AG09319 (cell line): ENCODE measurements around the gene PRR13.

Source experiments
- DNase-seq: peaks from one replicate; pipeline ENCODE4 v3.0.0-alpha.2; 2010; ENCODE audit warnings: low read depth; ENCODE audit errors: extremely low read depth
- CTCF ChIP-seq: IDR thresholded peaks from 2 replicates; pipeline ENCODE4 v1.5.1; 2011; ENCODE audit warnings: low read depth, mild to moderate bottlenecking, inconsistent platforms, low read length, moderate library complexity

Gene PRR13

GRCh38 chr12:53483225-53483978 lies 41.9 kb downstream of the PRR13 start:
- no peak for DNase-seq
- no peak for TF ChIP-seq CTCF

GRCh38 chr12:53483979-53484377 lies 42.4 kb downstream of the PRR13 start:
- no peak for DNase-seq
- TF ChIP-seq CTCF, result no peak

- no peak for DNase-seq
- TF ChIP-seq CTCF, result no peak
Observed at GRCh38 chr12:53484686-53485575, 43.4 kb downstream of the PRR13 start.

GRCh38 chr12:53485955-53486735 lies 44.6 kb downstream of the PRR13 start:
- no peak for DNase-seq
- no peak for TF ChIP-seq CTCF

- TF ChIP-seq CTCF, result no peak
- DNase-seq, result no peak
Observed at GRCh38 chr12:53486736-53487487, 45.4 kb downstream of the PRR13 start.

GRCh38 chr12:53489242-53489864 lies 47.8 kb downstream of the PRR13 start:
- TF ChIP-seq CTCF, result no peak
- no peak for DNase-seq
